ENCODE measurements around the gene SYF2.
"Not testable (repeated sequence)": the region's sequence is repeated elsewhere in the genome, so short reads cannot be mapped to it uniquely, and the experiment has no call there.

Gene SYF2

DNA sequence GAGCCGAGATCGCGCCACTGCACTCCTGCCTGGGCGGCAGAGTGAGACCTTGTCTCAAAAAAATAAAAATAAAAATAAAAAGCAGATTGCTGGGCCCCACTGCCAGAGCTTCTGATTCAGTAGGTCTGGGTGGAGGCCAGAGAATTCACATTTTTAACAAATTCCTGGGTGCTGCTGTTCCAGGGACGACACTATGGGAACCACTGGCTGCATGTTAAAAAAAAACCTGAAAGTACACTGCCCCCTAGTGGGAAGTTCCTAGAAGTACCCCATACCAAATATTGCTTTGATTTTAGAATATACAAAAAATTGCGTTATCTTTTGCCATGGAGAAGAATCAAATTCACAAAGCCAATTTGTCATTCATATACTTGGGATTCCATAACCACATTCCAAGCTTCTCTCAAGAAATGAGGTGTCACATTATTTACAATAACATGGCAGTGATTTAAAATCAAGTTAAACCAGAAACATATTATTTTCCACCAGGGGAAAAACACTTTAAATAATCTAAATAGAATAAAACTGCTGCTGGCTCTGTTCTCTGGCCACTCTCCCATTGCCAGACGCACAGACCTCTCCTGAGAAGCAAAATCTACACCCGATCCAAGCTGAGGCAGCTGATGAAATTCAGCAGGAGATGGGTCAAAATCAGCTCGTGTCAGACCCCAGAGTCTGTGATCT is 27.4 kb downstream of the SYF2 start:
- DNase-seq = peak; percentile 72

DNA sequence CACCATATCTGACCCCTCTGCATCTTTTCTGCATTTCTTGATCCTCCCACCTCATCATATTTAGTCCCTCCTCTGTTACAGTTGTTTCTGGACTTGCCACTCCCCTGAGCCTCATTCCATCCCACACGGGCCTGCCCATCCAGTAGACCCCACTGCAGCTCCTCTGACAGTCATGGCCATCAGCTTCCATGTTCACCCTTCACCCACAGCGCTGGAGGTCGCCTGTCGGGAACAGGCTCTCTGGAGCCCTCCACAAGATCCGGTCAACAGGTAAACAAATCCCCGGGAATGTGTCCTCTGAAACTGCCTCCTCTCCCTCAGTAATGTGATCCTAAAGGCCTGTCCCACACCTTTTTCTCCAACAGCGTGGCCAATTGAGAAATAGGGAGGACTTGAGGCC is 31.3 kb downstream of the SYF2 start:
- DNase-seq = no peak

DNA sequence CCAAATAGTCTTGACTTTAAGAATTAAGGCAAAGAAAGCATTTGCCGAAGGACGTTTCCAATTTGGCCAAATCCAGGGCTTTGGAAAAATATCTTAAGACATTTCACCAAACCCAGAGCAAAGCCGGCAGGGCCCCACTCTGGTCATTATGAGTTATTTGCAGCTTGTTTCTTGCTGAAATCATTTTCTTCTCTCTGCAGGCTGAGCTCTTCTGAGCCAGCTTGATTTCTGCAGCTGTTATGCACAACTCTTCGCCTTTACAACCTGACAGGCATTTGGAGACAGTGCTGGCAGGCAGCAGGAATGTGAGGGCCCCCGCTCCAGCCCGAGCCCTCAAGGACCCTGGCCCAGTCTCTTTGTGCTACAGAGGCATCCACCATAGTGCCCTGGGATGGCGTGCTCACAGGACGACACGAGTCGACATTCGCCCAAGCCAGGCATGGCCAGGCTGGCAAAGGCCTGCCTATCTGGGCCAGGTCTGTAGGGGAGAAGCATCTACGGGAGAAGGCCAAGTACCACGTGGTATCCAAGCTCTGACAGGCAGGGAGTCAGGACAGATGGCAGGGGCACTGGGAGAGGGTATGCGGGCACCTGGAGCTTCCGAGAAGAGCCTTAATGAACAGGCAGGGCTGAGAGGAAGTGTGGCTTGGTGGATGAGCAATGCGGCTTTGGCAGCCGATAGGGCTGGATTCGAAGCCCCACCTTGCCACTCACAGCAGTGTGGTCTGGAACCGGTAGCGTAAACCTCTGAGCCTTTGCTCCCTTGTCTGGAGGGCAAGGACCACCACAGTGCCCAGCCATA is 32.3 kb downstream of the SYF2 start:
- DNase-seq = no peak

DNA sequence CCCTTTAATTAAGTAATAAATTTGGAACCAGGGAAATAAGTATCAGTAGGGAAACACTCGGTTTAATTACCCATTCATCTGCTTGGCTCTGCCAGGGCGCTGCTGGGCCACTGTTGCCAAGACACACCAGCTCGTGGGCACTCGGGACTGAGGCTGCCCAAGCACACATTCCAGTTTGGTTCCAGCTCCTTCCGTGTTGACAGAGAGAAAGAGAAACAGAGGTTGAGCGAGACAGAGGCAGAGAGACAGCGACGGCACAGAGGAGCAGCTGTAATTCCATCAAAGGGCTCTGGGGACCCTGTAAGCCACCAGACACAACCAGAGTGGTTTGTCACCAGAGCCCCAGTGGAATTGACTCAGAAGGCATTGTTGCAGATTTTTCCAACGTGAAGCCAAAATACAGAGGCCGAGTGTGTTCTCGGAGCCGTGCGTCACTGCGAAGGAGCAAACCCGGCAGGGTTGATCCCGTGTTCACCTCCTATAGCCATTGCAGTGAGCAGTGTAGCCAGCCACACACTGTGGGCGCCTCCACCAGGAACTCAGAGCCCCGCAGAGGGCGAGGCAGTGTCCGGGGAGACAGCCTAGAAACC is 33.5 kb downstream of the SYF2 start:
- DNase-seq = no peak

DNA sequence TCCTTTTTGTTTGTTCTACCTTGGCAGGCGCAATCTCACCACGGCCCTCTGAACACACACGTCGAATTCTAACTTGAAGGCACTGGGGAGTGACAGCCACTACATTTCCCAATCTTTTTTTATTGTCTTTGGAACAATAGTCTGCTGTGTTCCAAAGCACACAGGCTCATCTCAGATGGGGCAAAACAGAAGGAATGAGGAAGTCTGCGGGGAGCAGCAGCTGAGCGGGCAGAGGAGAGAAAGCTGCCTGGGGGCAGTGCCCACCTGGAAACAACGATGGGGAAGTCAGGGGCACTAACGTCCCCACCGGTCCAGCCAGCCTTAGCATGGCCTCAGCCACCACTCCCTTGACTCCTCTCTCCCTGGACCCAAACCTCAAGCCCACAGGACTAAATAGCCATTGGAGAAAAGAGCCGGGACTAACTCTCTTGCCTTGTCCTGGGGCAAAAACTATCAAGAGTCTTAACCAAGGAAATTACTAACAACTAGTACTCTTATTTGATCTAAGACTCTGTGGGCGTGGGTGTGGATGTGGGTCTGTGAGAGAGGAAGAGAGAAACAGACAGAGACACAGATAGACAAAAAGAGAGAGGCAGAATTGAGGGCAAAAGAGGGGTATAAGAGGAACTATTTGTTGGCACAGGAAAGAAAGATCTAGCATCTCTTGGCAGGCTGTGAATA is 34.2 kb downstream of the SYF2 start:
- DNase-seq = no peak

DNA sequence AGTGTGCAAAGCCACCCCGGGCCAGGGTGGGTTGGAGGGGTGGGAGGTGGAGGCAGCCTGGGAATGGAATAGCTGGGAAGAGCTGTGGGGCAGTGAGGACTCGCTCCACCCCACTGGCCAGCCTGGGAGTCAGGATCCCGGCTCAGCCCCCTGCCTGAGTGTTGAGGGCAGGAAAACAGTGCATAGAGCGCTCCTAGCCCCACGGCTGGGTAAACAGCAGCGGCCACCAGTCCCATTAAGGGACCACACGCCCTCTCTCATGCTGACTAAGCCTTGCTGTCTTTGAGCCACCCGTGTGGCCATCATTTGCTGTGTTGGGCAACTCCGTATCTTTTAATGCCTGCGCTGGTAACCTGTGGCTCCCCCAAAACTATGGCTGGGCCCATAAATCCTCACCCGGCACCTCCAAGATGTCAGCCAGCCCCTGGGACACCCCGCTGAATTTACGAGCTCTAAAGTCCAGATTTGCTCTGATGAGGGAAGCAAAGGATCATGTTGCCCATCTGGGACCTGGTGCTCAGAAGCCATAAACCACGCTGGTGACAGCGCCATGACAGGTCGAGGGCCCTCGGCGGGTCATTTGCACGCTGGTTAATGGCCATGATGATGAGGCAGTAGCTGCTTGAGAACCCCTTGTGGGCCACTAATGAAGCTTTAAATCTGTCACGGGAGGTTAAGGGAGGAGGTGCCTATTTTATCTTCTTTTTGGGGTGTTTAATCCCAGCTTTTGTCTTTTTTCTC is 34.9 kb downstream of the SYF2 start:
- no peak for DNase-seq

DNA sequence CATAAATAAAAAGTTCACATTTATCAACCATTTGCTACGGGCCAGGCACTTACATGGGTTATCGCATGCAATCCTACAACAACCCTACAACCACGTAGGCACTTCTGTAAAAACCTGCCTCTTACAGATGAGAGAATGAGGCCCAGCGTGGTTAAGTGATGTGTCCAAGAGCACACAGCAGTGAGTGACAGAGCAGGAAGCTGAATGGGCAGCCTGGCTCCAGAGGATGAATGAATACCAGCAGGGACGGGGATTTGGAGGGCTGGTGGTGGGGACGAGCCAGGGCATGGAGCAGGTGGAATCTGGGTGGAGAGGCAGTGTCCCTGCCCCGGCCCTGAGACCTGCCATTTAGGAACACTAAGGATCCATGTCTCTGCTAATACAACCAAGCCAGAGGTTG is 35.5 kb downstream of the SYF2 start:
- no peak for DNase-seq

DNA sequence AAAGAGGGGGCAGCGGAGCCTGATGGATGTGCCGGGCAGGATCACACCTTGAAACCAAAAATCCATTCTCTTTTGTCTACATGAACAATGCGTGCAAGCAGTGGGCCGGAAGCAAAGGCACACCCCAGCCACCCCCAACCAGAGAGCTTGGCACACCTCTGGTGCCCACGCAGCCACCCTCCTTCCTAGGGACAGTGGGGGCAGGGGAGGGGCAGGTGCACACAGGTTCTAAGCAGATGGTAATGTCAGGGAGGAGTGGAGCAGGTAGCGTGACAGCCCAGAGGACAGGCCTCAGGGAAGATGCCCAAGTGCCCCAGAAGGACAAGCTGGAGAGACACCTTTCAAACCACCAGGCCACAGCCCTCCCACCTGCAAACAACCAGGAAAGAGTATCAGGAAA is 36.5 kb downstream of the SYF2 start:
- DNase-seq = no peak

DNA sequence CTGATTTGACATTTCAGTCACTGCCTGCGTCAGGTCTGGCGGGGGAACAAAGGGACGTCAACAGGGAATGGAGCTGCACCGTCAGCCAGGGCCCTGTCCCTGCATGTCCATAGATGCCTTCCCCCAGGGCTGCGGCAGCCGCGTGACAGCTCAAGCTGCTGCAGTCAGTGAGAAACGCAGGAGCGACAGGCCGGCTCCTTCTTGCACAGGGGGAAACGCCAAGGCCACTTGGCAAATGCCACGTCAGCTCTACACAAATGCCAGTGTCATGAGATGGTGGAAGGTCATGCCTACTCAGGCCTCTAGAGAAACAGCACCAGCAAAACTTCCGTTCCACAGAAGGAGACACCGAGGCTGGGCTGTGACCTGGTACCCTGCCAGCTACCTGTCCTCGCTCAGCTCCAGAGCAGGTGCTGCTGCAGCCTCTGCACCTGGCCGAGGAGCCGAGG is 37.7 kb downstream of the SYF2 start:
- DNase-seq = peak; percentile 98

DNA sequence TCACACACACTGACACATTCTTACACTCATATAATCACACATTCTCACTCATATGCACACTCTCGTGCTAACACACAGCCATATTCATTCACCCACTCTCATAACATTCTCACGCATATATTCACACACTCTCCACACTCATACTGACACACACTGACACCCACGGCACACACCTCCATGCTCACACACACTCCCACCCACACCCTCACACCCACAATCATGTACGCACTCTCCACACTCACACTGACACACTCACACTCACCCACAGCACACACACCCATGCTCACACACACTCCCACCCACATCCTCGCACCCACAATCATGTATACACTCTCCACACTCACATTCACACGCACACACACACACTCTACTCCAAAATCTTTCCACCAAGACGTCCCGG is 38.2 kb downstream of the SYF2 start:
- no peak for DNase-seq

DNA sequence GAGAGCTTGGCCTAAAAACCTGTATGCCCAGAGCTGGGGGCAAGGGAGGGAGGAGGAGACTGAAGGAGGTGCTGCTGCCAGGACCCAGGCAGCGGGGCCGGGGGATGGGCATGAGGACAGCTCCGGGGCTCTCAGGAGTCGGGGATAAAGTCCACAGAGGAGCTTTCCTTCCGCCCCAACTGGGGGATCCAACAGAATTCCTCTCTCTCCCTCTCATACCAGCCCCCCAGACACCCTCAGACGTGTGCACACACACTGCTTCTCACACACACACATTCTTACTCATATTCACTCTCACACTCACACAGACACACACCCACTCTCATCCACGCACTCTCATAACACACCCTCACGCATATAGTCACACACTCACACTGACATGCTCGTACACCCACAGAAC is 39.1 kb downstream of the SYF2 start:
- DNase-seq = no peak

DNA sequence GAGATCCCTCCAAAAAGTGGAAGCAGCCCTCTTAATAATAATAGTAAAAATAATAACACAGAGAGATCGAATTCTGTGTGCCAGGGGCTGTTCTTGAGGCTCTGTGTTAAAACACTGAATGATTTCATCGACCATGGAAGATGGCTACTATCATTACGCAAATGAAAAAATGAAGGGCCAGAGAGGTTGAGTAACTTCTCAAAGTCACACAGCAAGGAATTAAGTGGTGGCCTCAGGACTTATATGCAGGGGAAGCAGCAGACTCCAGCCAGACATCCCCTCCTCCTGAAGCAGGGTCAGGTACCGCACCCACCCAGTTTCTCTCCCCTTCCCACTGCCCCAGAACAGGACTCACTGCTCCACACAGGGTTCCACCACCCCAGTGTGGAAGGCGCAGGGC is 40.1 kb downstream of the SYF2 start:
- DNase-seq = no peak

DNA sequence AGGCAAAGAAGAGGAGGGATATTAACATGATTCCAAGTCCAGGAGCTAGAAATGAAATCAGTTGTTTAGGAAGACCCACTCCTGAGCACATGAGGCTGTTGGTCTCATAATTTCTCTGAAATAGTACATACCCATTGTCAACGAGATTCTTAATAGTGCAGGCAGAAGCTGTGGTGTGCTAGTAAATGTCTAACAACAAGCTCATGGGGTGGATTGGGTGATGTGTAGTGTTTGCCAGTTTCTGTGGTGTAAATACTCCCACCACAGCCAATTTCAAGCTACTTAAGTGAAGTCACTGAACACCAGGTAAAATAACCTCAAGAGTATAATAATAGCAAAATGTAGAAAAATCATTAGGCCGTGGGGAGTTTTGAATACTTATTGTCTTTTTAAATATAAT is 42.0 kb downstream of the SYF2 start:
- no peak for DNase-seq

DNA sequence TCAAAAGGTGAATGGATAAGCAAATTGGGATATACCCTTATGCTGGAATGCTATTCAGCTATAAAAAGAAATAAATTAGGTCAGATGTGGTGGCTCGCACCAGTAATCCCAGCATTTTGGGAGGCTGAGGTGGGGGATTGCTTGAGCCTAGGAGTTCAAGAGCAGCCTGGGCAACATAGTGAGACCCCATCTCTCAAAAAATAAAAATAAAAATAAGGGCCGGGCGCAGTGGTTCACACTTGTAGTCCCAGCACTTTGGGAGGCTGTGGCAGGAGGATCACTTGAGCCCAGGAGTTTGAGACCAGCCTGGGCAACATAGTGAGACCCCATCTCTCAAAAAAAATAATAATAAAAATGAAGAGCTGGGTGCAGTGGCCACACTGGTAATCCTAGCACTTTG is 44.4 kb downstream of the SYF2 start:
- DNase-seq = not testable (repeated sequence)

DNA sequence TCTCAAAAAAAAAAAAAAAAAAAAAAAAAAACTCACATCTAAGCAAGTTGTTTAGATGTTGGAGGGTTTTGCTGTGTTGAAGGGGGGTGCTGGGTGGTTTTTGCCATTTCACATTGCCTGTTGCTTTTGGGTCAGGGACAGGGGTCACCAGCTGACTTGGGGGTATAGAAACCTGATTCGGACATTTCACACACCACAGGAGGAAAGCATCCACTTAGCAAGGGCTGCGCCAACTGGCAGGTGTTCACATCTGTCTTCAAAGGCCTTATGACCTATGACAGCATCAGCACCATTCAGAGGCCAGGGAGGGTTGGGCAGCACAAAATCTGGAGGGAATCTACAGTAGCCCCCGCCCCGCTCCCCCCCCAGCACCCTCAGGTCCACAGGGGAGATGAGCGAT is 45.2 kb downstream of the SYF2 start:
- peak; percentile 40 for DNase-seq

DNA sequence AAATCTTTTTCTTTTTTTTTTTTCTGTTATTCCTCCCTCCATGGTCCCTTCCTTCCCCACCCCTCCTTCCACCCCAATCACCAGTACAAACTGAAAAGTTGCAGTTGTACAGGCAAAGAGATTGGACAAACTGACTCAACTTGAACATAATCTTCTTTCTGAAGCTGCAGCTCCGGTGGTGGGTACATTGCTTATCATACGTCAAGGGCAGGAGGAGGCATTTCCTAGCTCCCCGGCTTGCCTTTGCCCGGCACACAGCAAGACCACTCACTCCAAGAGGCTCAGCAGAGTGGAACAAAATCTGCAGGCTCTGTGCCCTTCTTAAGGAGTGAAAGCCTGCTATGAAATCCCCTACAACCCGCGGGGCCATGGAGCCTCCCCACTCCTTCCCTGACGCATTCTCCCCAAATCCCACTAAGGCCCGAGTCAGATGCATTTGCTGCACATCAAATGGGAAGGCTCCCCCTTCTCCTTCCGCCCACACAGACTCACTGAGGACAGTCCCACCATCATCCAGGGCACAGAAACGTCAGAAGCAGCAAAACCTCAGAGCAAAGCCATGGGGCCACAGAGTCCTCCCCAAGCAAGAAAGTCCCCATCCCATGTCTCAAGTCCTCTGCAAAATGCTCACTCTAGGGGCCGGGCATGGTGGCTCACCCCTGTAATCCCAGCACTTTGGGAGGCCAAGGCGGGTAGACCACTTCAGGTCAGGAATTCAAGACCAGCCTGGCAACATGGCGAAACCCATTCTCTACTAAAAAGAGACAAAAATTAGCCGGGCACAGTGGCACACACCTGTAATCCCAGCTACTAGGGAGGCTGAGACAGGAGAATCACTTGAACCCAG is 45.9 kb downstream of the SYF2 start:
- DNase-seq = no peak

DNA sequence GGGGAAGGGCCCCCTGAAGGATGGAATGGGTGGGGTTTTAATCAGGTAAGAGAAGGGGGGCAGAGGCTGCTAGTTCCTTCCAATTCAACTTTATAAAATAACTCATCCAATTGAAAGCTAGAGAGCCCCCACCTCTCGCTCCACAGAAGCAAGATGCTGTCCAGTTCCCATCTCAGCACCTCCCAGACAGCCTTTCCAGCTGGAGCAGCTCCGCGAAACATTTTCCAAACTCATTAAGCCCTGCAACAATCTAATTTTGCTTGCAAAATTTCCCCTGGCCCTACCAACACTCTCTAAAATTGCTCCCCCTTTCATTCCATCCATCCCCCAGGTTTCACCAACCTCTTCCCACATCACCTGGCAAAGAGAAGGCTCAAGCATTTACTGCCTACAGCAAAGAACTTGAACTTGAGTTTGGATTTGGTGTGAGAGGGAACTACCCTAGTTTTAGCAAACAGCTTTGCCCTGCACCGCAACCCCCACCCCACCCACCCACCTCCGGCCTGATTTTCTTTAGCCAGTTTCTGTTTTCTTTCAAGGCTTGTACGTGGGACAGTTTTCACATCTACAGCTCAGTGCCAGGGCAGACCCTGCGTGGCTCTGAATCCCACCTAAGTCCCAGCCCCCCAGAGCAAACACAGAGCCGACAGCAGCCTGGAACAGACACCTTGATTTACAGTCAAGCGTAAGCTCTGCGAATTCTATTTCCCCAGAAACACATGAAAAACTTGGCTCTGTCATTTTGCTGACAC is 46.7 kb downstream of the SYF2 start:
- no peak for DNase-seq

DNA sequence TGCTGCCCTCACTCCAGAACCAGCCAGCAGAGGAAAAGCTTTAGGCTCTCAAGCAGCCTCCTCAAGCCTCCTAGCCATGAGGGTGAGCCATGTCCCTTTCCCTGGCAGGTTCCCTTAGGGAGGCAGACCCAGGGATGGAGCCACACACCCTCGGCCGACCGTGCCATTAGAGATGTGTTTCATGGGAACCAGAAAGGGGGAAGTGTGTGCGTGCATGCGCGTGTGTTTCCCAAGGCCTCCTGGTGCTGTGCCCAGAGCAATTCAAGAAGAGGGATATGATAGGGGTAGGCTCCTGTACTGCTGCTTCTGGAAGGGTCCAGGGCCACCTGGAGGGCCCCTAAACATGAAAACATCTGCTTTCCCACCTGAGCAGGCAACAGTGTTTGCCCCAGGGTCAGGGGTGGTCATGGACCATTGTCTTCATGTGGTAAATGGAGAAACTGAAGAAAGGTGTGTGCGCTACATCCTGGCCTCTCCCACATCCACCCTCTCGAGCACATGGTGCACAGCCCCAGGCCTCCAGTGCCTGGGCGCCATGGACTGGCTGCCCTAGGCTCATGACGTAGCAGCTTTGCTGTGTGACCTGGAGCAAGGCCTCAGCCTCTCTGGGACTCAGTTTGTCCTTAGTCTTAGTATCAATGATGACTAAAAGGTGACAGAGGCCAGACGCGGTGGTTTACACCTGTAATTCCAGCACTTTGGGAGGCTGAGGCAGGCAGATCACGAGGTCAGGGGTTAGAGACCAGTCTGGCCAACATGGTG is 48.1 kb downstream of the SYF2 start:
- no peak for DNase-seq

DNA sequence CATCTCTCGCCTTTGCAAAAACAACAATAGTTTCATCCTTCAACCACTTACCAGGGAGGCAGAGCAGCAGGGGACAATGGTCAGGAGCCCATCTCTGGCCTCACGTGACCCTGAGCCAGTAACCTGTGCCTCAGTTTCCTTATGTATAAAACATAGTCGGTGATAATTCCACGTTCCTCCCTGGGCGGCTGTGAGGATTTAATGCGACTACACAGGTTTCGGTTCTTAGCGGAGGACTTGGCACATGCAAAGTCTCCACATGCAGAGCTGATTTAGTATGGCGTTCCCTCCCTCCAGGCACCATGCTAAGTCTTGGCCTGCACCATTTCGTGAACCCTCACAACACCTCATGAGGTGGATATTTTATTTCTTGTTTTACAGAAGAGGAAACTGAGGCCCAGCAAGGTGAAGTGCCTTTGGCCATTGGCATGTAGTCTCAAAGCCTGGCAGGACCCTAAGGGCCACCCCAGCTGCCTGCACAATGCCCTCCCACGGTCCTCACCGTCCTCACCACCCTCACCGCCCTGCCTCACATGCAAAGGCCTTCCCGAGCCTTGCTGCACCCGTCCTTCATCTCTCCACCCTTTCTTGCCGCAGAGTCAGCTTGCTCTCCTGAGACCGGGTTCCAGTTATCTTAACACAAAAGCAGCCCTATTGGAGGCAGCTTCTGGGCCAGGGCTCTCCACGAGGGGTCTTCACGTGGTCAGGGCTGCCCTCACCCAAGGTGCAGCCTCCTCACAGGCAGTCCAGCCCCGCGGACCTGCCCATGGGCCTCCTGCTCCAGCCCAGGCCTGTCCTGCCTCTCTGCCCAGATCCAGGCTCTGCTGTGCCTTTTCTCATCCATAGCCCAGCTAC is 48.9 kb downstream of the SYF2 start:
- no peak for DNase-seq
